Ishikawa (cell line): ENCODE data around the gene CFAP210.

ENCODE experiments used
- CEBPB ChIP-seq: IDR thresholded peaks from 2 replicates; pipeline ENCODE4 v1.6.1; 2012
- EP300 ChIP-seq: IDR thresholded peaks from 2 replicates; pipeline ENCODE4 v1.6.1; 2012; ENCODE audit warnings: borderline replicate concordance
- FOXM1 ChIP-seq: IDR thresholded peaks from 2 replicates; pipeline ENCODE4 v1.6.1; 2012; ENCODE audit warnings: low read depth, borderline replicate concordance
- NFIC ChIP-seq: IDR thresholded peaks from 2 replicates; pipeline ENCODE4 v1.6.1; 2012
- TAF1 ChIP-seq: IDR thresholded peaks from 2 replicates; pipeline ENCODE4 v1.6.1; 2012; ENCODE audit warnings: low read depth, mild to moderate bottlenecking
- YY1 ChIP-seq: IDR thresholded peaks from 2 replicates; pipeline ENCODE4 v1.6.1; 2012; ENCODE audit warnings: low read depth
- ZBTB7A ChIP-seq: IDR thresholded peaks from 2 replicates; pipeline ENCODE4 v1.6.1; 2012; ENCODE audit warnings: low read depth

DNA sequence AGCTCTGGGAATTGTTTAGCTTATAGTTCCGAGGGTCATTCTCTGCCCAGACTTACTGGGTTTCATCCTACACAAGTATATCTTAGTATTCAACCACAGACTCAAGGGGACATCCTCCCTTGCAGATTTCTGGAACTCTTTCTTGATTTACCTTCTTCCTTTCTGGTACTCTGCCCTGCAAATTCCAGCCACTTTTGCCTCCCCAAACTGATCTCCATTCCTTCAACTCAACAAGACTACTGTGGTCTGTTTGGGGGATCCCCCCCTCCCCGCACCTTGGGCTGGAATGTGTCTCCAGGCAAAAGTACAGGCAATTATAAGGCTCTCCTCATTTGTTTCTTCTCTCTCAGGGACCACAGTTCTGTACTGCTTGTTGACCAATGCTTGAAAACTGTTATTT lies 13.4 kb upstream of the CFAP210 start:
- TF ChIP-seq ZBTB7A (no peak), CEBPB (no peak), TAF1 (no peak), EP300 (no peak), YY1 (no peak), NFIC (no peak), FOXM1 (no peak)
